ENCODE measurements around the gene MAPRE2. TPM values are rescaled to one million over a fixed set of nuclear protein-coding genes. Genes with fewer than 3 reads are reported as not detected.

The MAPRE2 gene
- total RNA-seq, 1 experiment from 2014 or later, result 31.4 TPM

DNA sequence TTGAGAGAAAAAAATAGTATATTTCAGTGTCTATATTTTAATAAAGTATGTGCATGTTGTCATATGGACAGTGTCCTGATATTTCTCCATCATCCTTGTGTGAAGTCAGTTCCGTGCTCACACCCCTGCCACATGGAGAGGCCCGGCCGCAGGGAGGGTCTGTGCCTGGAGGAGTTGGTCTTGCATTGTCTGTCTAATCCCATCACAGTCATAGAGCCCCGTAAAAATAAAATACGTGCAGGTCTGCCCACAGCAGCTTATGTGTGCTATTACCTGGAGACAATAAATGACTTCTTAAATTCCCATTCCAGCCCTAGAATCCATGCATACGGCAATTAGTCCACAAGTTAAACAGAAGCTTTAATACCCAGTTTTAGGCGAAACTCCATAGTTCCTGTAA is 20.1 kb downstream of the MAPRE2 start:
- intact Hi-C loops (cut with micrococcal nuclease; ENCODE audit: unreplicated experiment), result no loop called here
- DNase-seq, result no peak
- Mint-ChIP-seq H3K36me3 (ENCODE audit: insufficient read depth, unreplicated experiment) (no peaks in the 10 kb centered on the region), H3K27ac (ENCODE audit: unreplicated experiment) (no peak overlapping the region), H3K27me3 (ENCODE audit: unreplicated experiment) (no peaks in the 10 kb centered on the region), H3K9me3 (ENCODE audit: low read depth, unreplicated experiment) (no peaks in the 10 kb centered on the region), H3K4me3 (ENCODE audit: low read depth, unreplicated experiment) (no peak overlapping the region), H3K4me1 (ENCODE audit: low read depth, unreplicated experiment) (peaks cover 8% of the 10 kb centered on the region)
- CTCF ChIA-PET, result no interaction called here
- TF ChIP-seq, protein P1, sequence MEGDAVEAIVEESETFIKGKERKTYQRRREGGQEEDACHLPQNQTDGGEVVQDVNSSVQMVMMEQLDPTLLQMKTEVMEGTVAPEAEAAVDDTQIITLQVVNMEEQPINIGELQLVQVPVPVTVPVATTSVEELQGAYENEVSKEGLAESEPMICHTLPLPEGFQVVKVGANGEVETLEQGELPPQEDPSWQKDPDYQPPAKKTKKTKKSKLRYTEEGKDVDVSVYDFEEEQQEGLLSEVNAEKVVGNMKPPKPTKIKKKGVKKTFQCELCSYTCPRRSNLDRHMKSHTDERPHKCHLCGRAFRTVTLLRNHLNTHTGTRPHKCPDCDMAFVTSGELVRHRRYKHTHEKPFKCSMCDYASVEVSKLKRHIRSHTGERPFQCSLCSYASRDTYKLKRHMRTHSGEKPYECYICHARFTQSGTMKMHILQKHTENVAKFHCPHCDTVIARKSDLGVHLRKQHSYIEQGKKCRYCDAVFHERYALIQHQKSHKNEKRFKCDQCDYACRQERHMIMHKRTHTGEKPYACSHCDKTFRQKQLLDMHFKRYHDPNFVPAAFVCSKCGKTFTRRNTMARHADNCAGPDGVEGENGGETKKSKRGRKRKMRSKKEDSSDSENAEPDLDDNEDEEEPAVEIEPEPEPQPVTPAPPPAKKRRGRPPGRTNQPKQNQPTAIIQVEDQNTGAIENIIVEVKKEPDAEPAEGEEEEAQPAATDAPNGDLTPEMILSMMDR (IDR thresholded peaks at IDR 0.05; ENCODE audit: unreplicated experiment), result no peak
- BruUV-seq (replicated peaks), result no TSS peak

DNA sequence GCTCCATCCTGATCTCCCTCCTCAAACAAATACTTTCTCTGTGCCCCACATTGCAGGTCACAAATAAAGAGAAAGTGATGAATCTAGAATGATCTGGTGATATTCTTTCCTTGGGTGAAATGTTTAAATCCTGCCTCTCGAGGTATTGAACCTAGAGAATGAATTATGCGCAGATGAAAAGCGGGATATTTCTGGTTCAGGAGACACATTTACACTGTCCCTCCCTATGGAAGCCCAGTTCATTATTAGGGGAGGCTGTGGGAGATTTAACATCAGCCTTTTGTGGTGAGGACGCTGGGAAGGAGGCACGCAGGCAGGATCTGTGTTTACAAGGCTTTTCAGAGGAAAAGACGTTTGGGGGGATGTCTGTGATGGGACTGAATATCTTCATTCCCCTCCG is 20.6 kb downstream of the MAPRE2 start:
- intact Hi-C loops (cut with micrococcal nuclease; ENCODE audit: unreplicated experiment), result no loop called here
- DNase-seq, result no peak
- CTCF ChIA-PET, result no interaction called here
- H3K4me1 Mint-ChIP-seq (ENCODE audit: low read depth, unreplicated experiment), result peaks cover 8% of the 10 kb centered on the region
- no peak overlapping the region for H3K27ac Mint-ChIP-seq (ENCODE audit: unreplicated experiment)
- no peaks in the 10 kb centered on the region for H3K36me3 Mint-ChIP-seq (ENCODE audit: insufficient read depth, unreplicated experiment)
- H3K27me3 Mint-ChIP-seq (ENCODE audit: unreplicated experiment), result no peaks in the 10 kb centered on the region
- no peak overlapping the region for H3K4me3 Mint-ChIP-seq (ENCODE audit: low read depth, unreplicated experiment)
- no TSS peak for BruUV-seq (replicated peaks)
- H3K9me3 Mint-ChIP-seq (ENCODE audit: low read depth, unreplicated experiment), result no peaks in the 10 kb centered on the region
- TF ChIP-seq, protein P1 (IDR thresholded peaks at IDR 0.05; ENCODE audit: unreplicated experiment), result no peak

GRCh38 chr18:35062408-35062807 is 21.2 kb downstream of the MAPRE2 start:
- BruUV-seq (replicated peaks), result no TSS peak
- TF ChIP-seq, protein P1 (IDR thresholded peaks at IDR 0.05; ENCODE audit: unreplicated experiment), result no peak
- no peaks in the 10 kb centered on the region for H3K36me3 Mint-ChIP-seq (ENCODE audit: insufficient read depth, unreplicated experiment)
- no peak for DNase-seq
- no peak overlapping the region for H3K27ac Mint-ChIP-seq (ENCODE audit: unreplicated experiment)
- no peak overlapping the region for H3K4me3 Mint-ChIP-seq (ENCODE audit: low read depth, unreplicated experiment)
- H3K27me3 Mint-ChIP-seq (ENCODE audit: unreplicated experiment), result no peaks in the 10 kb centered on the region
- CTCF ChIA-PET, result no interaction called here
- intact Hi-C loops (cut with micrococcal nuclease; ENCODE audit: unreplicated experiment), result no loop called here
- no peaks in the 10 kb centered on the region for H3K9me3 Mint-ChIP-seq (ENCODE audit: low read depth, unreplicated experiment)
- H3K4me1 Mint-ChIP-seq (ENCODE audit: low read depth, unreplicated experiment), result peaks cover 8% of the 10 kb centered on the region

GRCh38 chr18:35063875-35064690 is 22.9 kb downstream of the MAPRE2 start:
- TF ChIP-seq, protein P1 (IDR thresholded peaks at IDR 0.05; ENCODE audit: unreplicated experiment), result no peak
- Mint-ChIP-seq H3K27ac (ENCODE audit: unreplicated experiment) (no peak overlapping the region), H3K27me3 (ENCODE audit: unreplicated experiment) (no peaks in the 10 kb centered on the region), H3K4me1 (ENCODE audit: low read depth, unreplicated experiment) (peaks cover 8% of the 10 kb centered on the region), H3K9me3 (ENCODE audit: low read depth, unreplicated experiment) (no peaks in the 10 kb centered on the region), H3K4me3 (ENCODE audit: low read depth, unreplicated experiment) (no peak overlapping the region), H3K36me3 (ENCODE audit: insufficient read depth, unreplicated experiment) (no peaks in the 10 kb centered on the region)
- CTCF ChIA-PET, result interaction anchor here (0.6 kb wide), 1 partner anchor 162 kb away, joined by 6 read pairs; no protein-coding TSS in a partner anchor
- no peak for DNase-seq
- no TSS peak for BruUV-seq (replicated peaks)
- intact Hi-C loops (cut with micrococcal nuclease; ENCODE audit: unreplicated experiment), result no loop called here

All from Calu3 (cell line).